Measurements from ENCODE around the gene HOOK2.

DNA sequence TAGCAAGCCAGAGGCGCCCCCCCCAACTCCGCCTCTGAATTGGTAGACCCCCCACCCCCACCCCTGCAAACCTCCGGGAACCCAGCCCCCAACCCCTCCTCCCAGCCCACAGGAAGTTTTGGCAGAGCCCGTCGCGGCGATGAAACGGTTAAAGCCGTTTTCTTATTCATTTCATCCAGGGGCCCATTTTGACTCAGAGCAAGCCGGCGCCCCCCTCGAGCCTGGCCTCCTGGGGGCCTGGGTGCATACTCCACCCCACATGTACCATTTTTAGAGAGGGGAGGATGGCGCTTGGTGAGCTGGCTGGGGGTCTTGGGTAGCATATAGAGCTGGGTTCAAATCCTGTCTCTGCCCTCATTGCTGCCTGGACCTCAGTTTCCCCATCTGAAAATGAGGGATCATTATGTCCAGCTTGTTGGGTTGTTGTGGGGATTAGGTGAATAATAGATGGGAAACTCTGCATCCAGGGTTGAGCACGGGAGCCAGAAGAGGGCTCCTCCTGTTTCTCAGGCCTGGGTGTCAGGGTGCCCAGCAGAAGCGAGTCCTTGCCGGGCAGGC, 8.0 kb upstream of the HOOK2 start:
- TF ChIP-seq, protein P1, sequence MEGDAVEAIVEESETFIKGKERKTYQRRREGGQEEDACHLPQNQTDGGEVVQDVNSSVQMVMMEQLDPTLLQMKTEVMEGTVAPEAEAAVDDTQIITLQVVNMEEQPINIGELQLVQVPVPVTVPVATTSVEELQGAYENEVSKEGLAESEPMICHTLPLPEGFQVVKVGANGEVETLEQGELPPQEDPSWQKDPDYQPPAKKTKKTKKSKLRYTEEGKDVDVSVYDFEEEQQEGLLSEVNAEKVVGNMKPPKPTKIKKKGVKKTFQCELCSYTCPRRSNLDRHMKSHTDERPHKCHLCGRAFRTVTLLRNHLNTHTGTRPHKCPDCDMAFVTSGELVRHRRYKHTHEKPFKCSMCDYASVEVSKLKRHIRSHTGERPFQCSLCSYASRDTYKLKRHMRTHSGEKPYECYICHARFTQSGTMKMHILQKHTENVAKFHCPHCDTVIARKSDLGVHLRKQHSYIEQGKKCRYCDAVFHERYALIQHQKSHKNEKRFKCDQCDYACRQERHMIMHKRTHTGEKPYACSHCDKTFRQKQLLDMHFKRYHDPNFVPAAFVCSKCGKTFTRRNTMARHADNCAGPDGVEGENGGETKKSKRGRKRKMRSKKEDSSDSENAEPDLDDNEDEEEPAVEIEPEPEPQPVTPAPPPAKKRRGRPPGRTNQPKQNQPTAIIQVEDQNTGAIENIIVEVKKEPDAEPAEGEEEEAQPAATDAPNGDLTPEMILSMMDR (IDR thresholded peaks at IDR 0.05): no peak
- no peak for TF ChIP-seq POLR2AphosphoS5 (IDR thresholded peaks at IDR 0.05)

Data from transverse colon (tissue), 4 donors.